ENCODE results near the gene THRA.

GRCh38 chr17:40093005-40093579, 30.3 kb downstream of the THRA start:
- TF ChIP-seq CTCF (conservative IDR thresholded peaks at IDR 0.05; ENCODE audit: low read length) = no peak
- TF ChIP-seq EZH2phosphoT487 (IDR thresholded peaks at IDR 0.05; ENCODE audit: borderline replicate concordance) = no peak

Data from Loucy (cell line).